ENCODE data around the gene CFAP46.
"Not testable (repeated sequence)": the region's sequence is repeated elsewhere in the genome, so short reads cannot be mapped to it uniquely, and the experiment has no call there.

Gene CFAP46

GRCh38 chr10:132835848-132836233, 106.5 kb downstream of the CFAP46 start:
- FAIRE-seq (no peak), DNase-seq (ENCODE audit: insufficient read length, low spot score) (no peak)

- FAIRE-seq, result no peak
- no peak for DNase-seq (ENCODE audit: insufficient read length, low spot score)
Observed at GRCh38 chr10:132834891-132835847, 107.2 kb downstream of the CFAP46 start.

DNA sequence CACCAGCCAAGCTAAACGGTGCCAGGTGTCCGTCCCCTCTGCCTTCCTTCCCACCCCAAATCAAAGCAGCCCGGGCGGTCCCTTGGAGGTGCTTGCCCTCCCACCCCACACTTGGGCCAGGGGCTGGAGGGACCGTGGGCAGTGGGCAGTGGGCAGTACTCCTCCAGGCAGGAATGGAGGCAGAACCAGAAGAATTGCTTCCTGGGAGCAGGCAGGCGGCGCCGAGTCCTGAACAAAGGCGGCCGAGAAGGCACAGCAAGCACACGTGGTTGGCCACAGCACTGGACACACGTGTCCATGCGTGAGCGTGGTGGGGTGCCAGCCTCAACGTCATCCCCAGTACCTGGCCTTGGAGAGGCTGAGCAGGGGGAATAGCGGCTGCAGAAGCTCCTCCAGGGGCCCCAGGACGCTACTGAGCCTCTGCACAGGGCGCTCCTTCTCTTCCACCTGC, 108.0 kb downstream of the CFAP46 start:
- no peak for DNase-seq (ENCODE audit: insufficient read length, low spot score)
- FAIRE-seq, result no peak

- no peak for DNase-seq (ENCODE audit: insufficient read length, low spot score)
- no peak for FAIRE-seq
Observed at GRCh38 chr10:132833421-132834111, 108.8 kb downstream of the CFAP46 start.

DNA sequence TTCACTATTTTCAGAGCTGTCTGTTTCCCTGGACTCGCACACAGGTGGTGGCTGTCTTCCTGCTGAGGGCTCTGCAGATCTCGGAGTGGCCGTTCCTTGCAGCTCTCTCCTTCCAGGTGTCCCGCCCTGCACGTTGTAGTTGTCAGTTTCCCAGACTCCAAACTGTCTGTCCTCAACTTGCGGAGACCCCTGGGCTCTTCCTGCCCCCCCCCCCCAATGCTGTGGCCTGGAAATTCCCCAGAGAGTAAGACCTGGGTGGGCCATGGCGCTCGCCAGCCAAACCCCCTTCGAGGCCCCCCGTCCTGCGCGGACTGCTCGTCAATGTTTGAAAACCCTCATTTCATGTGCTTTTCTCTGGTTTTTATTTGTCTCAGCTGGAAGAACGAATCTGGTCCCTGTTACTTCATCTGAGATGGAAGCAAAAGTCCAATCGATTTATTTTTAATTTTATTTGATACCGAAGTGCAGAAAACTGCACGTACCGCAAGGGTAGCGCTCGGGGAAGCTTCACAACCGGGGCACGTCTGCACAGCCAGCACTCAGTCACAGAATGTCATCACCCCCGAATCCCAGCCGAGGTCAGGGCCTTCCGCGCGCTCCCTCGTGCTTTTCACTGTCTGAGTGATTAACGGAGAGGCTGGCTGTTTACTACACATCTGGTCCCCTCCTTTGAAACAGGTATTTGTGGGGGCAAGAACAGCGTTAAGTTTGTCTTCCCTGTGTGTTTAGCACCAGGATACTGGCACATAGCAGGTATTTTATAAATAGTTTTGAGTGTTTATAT, 110.0 kb downstream of the CFAP46 start:
- DNase-seq (ENCODE audit: insufficient read length, low spot score), result no peak

GRCh38 chr10:132829403-132829802, 113.0 kb downstream of the CFAP46 start:
- no peak for FAIRE-seq

More for the DNA sequence above, 110.0 kb downstream of the CFAP46 start:
- FAIRE-seq, result no peak

DNA sequence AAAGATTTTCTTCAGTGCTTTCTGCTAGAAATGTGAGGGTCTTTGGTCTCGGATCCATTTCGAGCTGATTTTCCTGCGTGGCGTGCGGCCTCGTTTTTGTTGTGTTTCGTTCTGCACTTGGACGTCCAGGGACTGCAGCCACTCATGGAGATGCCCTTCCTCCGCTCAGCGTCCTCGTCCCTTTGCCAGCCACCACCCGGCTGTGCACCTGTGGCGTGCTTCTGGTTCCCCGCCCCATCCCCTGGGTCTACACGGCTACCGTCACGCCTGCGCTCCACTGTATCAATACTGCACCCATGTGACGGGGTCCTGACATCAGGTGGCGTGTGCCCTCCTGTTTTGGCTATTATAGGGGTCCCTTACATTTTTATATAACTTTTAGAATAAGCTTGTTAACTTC, 113.7 kb downstream of the CFAP46 start:
- DNase-seq (ENCODE audit: insufficient read length, low spot score) (no peak), FAIRE-seq (no peak)

More at GRCh38 chr10:132829403-132829802, 113.0 kb downstream of the CFAP46 start:
- no peak for DNase-seq (ENCODE audit: insufficient read length, low spot score)

DNA sequence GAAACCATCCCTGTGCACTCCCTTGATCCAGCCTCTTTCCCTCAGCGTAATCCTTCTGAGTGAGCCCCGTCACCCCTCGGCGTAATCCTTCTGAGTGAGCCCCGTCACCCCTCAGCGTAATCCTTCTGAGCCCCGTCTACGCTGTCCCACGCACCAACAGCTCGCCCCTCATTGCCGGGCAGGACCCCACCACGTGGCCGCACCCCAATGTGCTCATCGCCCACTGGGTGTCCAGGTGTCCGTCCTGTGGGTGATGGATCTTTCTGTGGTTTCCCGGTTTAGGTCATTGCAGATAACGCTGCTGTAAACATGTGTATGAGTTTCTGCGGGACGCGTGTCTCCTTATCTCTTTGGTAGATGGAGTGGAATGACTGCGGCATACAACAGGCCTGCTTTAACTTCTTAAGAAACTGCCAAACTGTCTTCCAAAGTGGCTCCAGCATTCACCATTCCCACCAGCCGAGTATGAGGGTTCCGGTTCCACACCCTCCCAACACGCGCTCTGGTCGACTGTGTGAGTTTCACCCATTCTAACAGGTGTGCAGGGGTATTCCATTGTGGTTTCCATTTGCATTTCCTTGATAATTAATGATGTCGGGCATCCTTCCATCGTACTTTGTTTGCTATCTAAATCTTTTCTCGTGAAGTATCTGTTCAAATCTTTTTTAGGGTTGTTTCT, 114.4 kb downstream of the CFAP46 start:
- no peak for DNase-seq (ENCODE audit: insufficient read length, low spot score)
- FAIRE-seq, result no peak

- FAIRE-seq (no peak), DNase-seq (ENCODE audit: insufficient read length, low spot score) (no peak)
Observed at GRCh38 chr10:132827423-132827789, 115.0 kb downstream of the CFAP46 start.

DNA sequence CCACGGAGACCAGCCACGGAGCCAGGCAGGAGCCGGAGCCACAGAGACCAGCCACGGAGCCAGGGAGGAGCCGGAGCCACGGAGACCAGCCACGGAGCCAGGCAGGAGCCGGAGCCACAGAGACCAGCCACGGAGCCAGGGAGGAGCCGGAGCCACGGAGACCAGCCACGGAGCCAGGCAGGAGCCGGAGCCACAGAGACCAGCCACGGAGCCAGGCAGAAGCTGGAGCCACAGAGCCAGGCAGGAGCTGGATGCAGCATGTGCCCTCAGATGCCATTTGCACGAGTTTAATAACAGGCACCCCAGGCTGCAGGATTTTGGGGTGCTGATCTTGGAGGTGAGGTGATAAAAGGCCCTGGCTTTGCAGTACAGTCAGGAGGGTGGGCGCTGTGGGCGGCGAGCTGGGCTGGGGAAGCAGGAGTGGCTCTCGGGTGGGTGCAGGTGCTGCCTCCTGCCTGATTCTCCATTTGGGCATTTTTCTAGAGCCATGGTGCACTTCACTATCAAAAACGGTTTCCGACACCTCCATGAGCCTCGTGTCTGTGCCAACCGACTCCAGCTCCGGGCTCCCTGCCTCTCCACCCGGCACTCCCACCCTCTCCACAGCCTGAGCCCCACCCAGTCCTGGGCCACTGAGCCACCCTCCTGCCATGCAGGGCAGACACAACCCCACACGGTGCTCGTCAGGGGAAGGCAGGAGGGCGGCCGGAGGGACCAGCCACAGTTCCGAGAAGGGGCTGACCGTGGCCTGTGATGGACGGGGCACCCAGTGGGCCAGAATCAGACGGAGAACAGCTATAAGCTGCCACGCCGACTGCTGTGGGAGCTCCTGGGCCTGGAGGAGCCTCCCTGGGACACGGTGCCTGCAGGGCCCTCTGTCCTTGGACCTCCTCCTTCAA, 115.6 kb downstream of the CFAP46 start:
- no peak for FAIRE-seq
- no peak for DNase-seq (ENCODE audit: insufficient read length, low spot score)

- not testable (repeated sequence) for DNase-seq (ENCODE audit: insufficient read length, low spot score); FAIRE-seq
Observed at GRCh38 chr10:132825783-132826523, 116.4 kb downstream of the CFAP46 start.

- FAIRE-seq (no peak), DNase-seq (ENCODE audit: insufficient read length, low spot score) (no peak)
Observed at GRCh38 chr10:132820056-132820455, 122.3 kb downstream of the CFAP46 start.

DNA sequence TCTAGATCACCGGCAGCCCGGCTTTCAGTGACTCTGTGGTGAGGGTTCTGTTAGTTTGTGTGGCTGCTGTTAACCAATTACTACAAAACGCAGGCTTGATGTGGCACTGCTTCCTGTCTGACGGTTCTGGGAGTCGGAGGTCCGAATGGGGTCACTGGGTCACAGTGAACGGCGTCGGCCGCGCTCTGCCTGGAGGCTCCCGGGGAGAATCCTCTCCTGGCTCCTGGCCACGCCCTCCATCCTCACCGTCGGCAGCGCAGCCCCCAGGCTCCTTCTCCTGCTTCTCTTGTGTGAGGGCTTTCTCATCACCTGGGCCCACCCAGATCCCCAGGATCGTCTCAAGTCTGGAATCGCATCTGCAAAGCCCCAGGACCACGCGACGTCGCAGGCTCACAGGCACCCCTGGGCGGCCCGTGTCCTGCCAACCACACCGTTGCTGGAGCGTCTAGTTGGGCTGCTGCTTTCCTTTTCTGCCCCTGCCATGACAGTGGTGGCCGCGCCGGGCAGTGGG, 124.6 kb downstream of the CFAP46 start:
- DNase-seq (ENCODE audit: insufficient read length, low spot score) (no peak), FAIRE-seq (no peak)

- FAIRE-seq (no peak), DNase-seq (ENCODE audit: insufficient read length, low spot score) (no peak)
Observed at GRCh38 chr10:132816718-132817117, 125.7 kb downstream of the CFAP46 start.

GRCh38 chr10:132815168-132815857, 127.1 kb downstream of the CFAP46 start:
- FAIRE-seq (no peak), DNase-seq (ENCODE audit: insufficient read length, low spot score) (no peak)

- FAIRE-seq, result no peak
- no peak for DNase-seq (ENCODE audit: insufficient read length, low spot score)
Observed at GRCh38 chr10:132814469-132814856, 127.9 kb downstream of the CFAP46 start.

GRCh38 chr10:132813560-132814468, 128.6 kb downstream of the CFAP46 start:
- no peak for DNase-seq (ENCODE audit: insufficient read length, low spot score)

More at GRCh38 chr10:132813560-132814468, 128.6 kb downstream of the CFAP46 start:
- no peak for FAIRE-seq

Data from HTR-8/SVneo (cell line).